IPS-20b (cell line): ENCODE results near the gene CFAP65.

Experiments used
- H3K27ac ChIP-seq: one replicate; pipeline ENCODE4 v1.5.1; 2013; ENCODE audit warnings: low read length
- H3K27me3 ChIP-seq: 2 replicates; pipeline ENCODE4 v1.6.1; 2013; ENCODE audit warnings: mild to moderate bottlenecking, low read length, inconsistent platforms; ENCODE audit not compliant: insufficient read depth
- H3K36me3 ChIP-seq: 2 replicates; pipeline ENCODE4 v1.6.1; 2013; ENCODE audit warnings: low read depth, mild to moderate bottlenecking, inconsistent platforms, low read length, moderate library complexity; ENCODE audit not compliant: insufficient read depth
- H3K4me1 ChIP-seq: 2 replicates; pipeline ENCODE4 v1.6.1; 2013; ENCODE audit warnings: mild to moderate bottlenecking, control low read depth, inconsistent platforms, low read length, moderate library complexity; ENCODE audit not compliant: insufficient read depth
- H3K4me3 ChIP-seq: 2 replicates; pipeline ENCODE4 v1.5.1; 2013; ENCODE audit warnings: mild to moderate bottlenecking, low read length, inconsistent platforms
- H3K9ac ChIP-seq: 2 replicates; pipeline ENCODE4 v1.6.1; 2013; ENCODE audit warnings: low read depth, mild to moderate bottlenecking, inconsistent platforms, low read length, moderate library complexity
- H3K9me3 ChIP-seq: 2 replicates; pipeline ENCODE4 v1.6.1; 2013; ENCODE audit warnings: mild to moderate bottlenecking, low read depth, low read length, inconsistent platforms; ENCODE audit not compliant: insufficient read depth

CFAP65 gene

DNA sequence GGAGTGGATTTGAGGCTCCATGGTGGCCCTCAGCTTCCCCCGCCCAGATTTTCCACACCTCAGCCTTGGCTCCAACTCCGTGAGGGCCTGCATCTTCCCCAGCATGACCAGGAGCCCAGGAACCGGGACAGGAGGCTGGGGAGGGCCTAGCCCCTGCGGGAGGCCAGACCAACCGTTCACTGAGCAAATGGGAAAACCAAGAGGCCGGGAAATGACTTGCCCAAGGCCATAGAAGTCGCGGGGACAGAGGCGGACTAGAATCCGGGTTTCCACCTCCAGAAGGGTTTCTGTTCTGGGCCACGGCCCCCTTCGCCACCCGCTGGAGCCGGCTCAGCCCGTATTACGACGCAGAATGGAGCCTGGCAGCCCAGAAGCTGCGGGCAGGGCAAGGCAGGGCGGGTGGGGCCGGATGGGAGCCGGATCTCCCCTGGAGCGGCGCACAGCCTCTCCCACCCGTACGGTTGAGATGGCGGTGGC is 40.2 kb downstream of the CFAP65 start:
- Histone ChIP-seq H3K36me3 (no peaks in the 10 kb centered on the region), H3K4me1 (peaks cover 7% of the 10 kb centered on the region; the same call in 1 of the 2 replicates), H3K9me3 (no peaks in the 10 kb centered on the region; the same call in 1 of the 2 replicates), H3K27me3 (peaks cover 100% of the 10 kb centered on the region), H3K4me3 (no peak overlapping the region), H3K27ac (no peak overlapping the region), H3K9ac (no peak overlapping the region)

DNA sequence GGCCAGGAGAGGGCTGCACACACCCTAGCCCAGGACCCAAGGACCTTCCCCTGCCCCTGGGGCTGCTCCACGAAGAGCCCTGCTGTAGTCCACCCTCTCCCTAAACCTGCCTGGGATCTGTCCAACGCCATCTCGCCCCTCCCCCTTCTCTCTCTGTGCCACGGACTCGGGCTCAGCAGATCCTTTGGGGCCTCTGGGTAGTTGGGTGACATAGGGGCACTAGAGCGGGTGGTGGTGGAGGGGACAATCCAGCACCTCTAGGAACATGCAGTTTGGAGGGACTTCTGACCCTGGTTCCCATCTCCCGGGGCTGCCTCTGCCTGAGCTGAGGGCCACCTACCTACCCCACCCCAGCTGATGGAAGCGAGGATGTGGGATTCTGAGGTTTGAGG is 40.8 kb downstream of the CFAP65 start:
- H3K27ac ChIP-seq: no peak overlapping the region
- H3K9ac ChIP-seq: no peak overlapping the region
- peaks cover 7% of the 10 kb centered on the region; the same call in 1 of the 2 replicates for H3K4me1 ChIP-seq
- peaks cover under 1% of the 10 kb centered on the region; the same call in 1 of the 2 replicates for H3K9me3 ChIP-seq
- H3K36me3 ChIP-seq: no peaks in the 10 kb centered on the region
- H3K27me3 ChIP-seq: peaks cover 100% of the 10 kb centered on the region
- H3K4me3 ChIP-seq: no peak overlapping the region

DNA sequence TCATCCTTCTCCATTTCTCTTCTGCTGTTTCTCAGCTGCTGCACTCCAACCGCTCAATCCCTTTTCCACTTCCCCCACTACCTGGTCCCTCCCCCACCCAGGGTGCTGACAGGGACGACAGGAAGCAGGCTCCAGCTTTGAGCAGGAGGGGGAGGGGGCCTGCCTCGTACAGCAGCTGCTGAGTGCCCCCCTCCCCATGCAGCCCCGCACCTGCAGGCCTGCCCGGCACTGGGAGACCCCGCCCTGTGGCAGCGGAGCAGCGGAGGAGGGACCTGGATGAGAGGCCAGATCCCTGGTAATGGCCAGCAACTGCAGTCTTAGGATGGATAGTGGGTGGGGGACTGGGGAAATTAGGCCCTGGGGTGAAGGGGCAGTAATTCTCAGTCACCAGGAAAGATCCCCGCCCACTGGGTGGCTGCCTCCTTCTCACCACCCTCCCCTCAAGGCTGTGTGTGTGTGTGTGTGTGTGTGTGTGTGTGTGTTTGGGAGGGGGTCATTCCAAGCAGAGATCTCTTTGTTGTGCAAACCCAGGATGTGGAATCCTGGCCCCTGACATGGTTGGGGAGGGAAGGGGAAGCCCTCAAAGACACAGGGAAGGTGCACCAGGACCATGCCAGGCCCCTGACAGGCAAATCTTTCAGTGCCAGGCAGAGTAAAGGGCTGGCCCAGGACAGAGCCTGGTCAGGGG is 41.3 kb downstream of the CFAP65 start:
- Histone ChIP-seq H3K4me1 (peaks cover 7% of the 10 kb centered on the region; the same call in 1 of the 2 replicates), H3K27ac (no peak overlapping the region), H3K36me3 (no peaks in the 10 kb centered on the region), H3K4me3 (no peak overlapping the region; the same call in 1 of the 2 replicates), H3K27me3 (peaks cover 100% of the 10 kb centered on the region), H3K9ac (no peak overlapping the region), H3K9me3 (peaks cover 5% of the 10 kb centered on the region; the same call in 1 of the 2 replicates)

DNA sequence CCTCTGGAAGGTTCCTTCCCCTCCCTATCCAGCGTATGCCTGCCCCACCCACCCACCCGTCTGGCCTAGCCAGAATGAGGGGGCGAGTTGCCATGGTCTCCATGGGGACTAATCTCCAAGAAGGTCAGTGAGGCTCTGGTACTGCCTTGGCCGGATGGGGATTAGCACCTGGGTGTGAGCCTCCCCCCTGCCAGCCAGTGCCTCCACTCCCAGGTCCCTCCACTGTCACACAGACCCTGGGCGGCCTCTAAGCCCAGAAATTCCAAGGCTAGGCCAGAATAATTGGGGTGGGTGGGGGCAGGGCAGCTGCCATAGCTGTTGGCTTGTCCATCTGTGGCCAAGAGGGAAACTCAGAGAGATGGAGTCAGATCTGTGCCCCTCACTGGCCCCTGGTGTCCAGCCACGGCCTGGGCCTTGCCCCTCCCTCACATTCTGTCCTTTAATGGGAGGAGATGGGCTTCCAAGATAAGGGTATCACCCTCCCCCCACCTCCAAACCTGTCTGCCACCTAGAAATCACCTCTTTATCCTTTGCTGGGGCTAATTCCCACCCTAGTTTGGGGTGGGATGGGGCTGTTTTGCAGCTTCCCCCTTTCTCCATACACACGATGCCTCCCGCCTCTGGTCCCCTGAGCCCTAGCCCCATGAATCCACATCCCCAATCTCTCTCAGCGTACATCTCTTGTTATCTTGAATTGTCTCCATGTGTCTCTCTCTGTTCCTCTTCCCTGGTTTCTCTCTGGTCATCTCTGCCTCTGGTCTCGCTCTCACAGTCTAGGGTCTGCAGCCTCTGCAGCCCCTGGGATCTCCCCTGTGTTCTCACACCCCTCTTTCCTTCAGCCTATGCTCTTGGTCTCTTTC is 42.1 kb downstream of the CFAP65 start:
- no peaks in the 10 kb centered on the region for H3K36me3 ChIP-seq
- H3K27me3 ChIP-seq: peaks cover 100% of the 10 kb centered on the region
- H3K9ac ChIP-seq: no peak overlapping the region
- H3K9me3 ChIP-seq: peaks cover 5% of the 10 kb centered on the region; the same call in 1 of the 2 replicates
- no peak overlapping the region for H3K27ac ChIP-seq
- no peak overlapping the region; the same call in 1 of the 2 replicates for H3K4me3 ChIP-seq
- H3K4me1 ChIP-seq: peaks cover 7% of the 10 kb centered on the region; the same call in 1 of the 2 replicates

DNA sequence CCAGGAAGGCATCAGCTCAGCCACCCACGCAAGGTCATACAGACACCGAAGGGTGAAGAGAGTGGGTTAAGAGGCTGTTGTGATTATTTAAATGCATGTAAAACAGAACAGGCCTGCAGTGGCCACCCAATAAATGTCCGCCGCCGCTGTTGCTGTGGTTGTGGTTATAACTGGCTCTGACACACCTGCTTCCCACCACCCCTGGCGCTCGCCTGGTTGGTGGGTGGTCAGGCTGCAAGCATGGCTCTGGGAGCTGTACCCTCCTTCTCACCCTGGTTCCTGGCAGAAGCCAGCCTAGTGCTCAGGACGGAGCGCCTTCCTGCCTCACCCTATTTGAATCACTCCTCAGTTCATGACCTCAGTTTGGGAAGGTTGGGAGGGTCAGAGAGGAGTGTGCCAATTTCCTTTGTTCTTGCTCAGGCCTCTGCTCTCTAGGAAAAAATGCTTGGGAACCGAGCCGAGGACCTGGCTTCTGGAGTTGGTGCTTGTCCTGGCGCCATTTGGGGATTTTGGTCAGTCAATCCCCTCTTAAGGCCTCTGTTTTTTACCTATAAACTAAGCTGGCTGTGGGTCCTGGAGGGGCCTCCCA is 42.8 kb downstream of the CFAP65 start:
- H3K4me1 ChIP-seq: peaks cover 9% of the 10 kb centered on the region; the same call in 1 of the 2 replicates
- no peak overlapping the region for H3K4me3 ChIP-seq
- no peak overlapping the region for H3K27ac ChIP-seq
- peaks cover 100% of the 10 kb centered on the region for H3K27me3 ChIP-seq
- H3K9me3 ChIP-seq: peaks cover 5% of the 10 kb centered on the region; the same call in 1 of the 2 replicates
- no peaks in the 10 kb centered on the region for H3K36me3 ChIP-seq
- no peak overlapping the region for H3K9ac ChIP-seq

DNA sequence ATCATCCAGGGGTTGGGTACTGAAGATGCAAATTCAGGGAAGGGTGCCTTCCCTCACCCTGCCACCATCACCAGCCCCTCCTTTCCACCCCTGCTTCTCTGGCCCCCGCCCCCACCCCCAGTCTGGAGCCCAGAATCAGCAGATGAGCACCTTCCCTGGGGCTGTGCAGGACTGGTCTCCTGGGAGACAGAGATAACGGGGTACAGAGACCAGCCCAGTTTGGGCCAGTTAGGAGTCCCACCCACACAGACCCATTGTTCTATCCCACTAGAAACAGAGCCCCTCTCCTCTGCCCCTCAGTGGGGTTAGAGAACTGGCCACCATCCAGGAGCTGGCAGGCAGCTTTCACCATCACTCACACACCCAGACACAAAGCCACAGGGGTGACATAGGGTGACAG is 43.6 kb downstream of the CFAP65 start:
- Histone ChIP-seq H3K4me1 (peaks cover 9% of the 10 kb centered on the region; the same call in 1 of the 2 replicates), H3K27me3 (peaks cover 100% of the 10 kb centered on the region)

DNA sequence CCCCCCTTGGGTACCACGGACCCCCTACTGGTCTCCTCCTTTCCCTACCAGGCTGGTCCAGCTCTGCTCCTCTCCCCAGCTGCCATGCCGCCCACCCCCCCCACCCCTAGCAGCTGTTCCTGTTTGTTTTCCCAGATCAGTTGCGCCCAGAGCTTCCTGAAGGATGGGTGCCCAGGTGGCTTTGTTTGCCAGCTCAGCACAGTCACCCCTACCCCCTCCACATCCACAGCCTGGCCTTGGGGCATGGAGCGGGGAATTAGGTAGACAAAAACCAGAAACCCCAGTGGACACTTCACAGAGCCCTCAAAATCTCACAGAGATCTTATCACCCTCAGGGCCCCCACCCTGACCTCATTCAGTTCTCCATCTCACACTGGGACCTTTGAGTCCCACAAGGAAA is 44.4 kb downstream of the CFAP65 start:
- H3K36me3 ChIP-seq: no peaks in the 10 kb centered on the region
- peaks cover 5% of the 10 kb centered on the region; the same call in 1 of the 2 replicates for H3K9me3 ChIP-seq
- no peak overlapping the region for H3K4me3 ChIP-seq
- no peak overlapping the region for H3K9ac ChIP-seq
- peaks cover 100% of the 10 kb centered on the region for H3K27me3 ChIP-seq
- H3K4me1 ChIP-seq: peaks cover 9% of the 10 kb centered on the region; the same call in 1 of the 2 replicates
- H3K27ac ChIP-seq: no peak overlapping the region

More for the DNA sequence above, 43.6 kb downstream of the CFAP65 start:
- no peak overlapping the region for H3K27ac ChIP-seq
- no peak overlapping the region for H3K4me3 ChIP-seq
- no peaks in the 10 kb centered on the region for H3K36me3 ChIP-seq
- H3K9me3 ChIP-seq: peaks cover 5% of the 10 kb centered on the region; the same call in 1 of the 2 replicates
- no peak overlapping the region for H3K9ac ChIP-seq

DNA sequence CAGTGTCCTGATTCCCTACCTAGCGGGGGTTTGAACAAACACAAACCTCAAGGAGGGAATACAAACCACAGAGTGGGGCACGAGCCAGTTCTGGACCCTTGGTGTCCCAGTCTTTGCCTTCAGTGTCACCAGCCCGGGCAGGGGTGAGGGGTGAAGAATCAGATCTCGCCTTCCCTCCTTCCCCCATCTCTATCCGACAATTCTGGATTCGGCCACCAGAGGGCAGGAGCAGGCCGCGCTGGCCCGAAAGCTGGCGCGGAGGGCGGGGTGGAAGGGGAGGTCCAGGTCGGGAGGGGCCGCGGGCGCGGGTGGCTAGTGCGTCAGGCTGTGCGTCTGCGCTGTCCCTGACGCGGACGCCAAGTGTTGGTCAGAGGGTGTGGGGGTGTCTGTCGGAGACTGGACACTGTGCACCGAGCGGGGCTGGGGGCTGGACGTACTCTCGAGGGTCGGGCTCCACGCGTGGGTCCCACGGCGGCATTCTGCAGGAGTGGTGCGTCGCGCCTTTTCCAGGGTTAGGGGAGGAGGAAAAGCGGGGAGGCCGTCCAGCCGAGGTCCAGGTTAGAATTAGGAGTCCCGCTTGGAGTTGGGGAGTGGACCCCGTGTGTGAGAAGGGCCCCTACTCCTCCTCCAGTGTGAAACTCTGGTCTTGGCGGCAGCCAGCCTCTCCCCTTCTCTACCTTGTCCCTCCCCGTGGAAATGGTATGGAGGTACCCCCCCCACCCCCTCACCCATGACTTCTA is 45.2 kb downstream of the CFAP65 start:
- no peak overlapping the region for H3K27ac ChIP-seq
- peaks cover 100% of the 10 kb centered on the region for H3K27me3 ChIP-seq
- H3K9me3 ChIP-seq: peaks cover 5% of the 10 kb centered on the region; the same call in 1 of the 2 replicates
- peaks cover 9% of the 10 kb centered on the region; the same call in 1 of the 2 replicates for H3K4me1 ChIP-seq
- H3K36me3 ChIP-seq: no peaks in the 10 kb centered on the region
- H3K4me3 ChIP-seq: peak overlapping the region; percentile 43; the same call in 1 of the 2 replicates
- H3K9ac ChIP-seq: no peak overlapping the region

DNA sequence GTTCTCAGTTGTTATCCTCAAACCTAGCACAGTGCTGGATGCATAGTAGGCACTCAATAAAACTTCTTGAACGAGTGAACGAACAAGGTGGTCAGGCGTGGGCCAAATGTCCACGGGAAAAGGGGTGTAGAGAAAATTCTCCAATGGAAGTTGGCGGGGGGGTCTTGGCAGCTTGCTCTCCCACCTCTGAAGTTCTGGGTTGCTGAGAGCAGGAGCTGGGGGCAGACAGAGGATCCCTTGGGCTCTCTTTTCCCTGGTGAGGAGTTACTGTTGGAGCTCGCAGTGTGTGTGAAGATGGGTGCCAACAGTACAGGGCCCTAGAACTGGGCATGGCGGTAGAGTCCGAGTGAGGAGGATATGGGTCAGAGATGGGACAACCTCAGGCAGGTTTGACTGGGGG is 45.8 kb downstream of the CFAP65 start:
- Histone ChIP-seq H3K36me3 (no peaks in the 10 kb centered on the region), H3K27me3 (peaks cover 100% of the 10 kb centered on the region), H3K9ac (no peak overlapping the region), H3K27ac (no peak overlapping the region), H3K4me3 (no peak overlapping the region), H3K9me3 (peaks cover 5% of the 10 kb centered on the region; the same call in 1 of the 2 replicates), H3K4me1 (peaks cover 9% of the 10 kb centered on the region; the same call in 1 of the 2 replicates)

DNA sequence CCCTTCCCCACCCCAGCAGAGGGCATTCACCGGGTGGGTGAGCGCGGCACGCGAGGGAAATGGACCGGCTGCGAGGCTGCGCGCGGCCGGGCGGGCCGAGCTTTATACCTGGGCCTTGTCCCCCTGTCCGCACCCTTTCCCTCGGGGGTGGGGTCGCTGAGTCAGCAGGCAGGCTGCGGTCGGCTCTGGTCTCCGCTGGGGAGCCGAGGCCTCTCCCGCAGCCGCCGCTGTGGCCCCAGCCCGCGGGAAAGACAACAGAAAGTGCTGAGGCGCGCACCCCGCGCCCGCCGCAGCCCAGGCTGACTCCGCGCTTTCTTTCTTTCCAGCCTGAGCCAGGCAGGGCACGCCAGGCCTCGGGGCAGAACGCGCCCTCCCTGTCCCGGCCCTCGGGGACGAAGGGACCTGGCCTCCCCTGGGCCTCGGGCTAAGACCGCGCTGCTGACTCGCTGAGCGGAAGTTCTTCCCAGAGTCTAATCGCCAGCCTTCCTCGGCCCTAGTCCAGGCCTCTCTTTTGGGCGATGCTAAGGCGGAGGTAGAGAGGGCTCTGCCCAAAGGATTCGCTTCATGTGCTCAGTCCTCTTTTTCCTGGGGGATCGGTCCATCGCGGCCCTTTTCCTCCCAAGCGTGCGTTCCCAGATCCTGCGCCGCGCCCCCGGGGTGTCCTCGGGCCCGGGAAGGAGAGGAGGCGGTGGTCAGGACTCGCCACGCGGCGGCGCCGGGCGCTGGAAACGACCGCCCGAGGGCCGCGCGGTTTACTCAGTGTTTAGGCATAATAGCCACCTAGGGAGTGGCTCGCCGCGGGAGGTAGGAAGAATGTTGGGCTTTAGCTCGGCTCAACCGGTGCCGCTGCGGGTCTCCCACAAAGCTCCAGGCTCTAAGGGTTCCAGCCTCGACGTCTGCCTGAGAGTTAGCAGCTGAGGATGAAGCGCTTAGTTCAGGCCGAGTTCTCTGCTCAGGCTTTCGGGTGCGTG is 47.7 kb downstream of the CFAP65 start, which contains the start of gene CRYBA2:
TSS of gene CRYBA2 (minus strand) at position 78 of the 971 bp plus-strand sequence. CDS start 246 bp downstream, outside the sequence.
- Histone ChIP-seq H3K27ac (no peak within 1 kb of the TSS), H3K4me3 (peak within 1 kb of the TSS; percentile 22; the same call in 1 of the 2 replicates), H3K9ac (no peak within 1 kb of the TSS)

More for the DNA sequence above, 47.7 kb downstream of the CFAP65 start, which contains the start of gene CRYBA2:
- 0 out of 2 replicates have a peak, but pooled peaks cover 2% of the 10 kb centered on the region for H3K4me1 ChIP-seq
- H3K9me3 ChIP-seq: peaks cover 5% of the 10 kb centered on the region; the same call in 1 of the 2 replicates
- no peaks in the 10 kb centered on the region for H3K36me3 ChIP-seq
- peaks cover 100% of the 10 kb centered on the region for H3K27me3 ChIP-seq
